ENCODE measurements around the gene CEACAM1.
"Not testable (repeated sequence)": the region's sequence is repeated elsewhere in the genome, so short reads cannot be mapped to it uniquely, and the experiment has no call there.

CEACAM1 gene

DNA sequence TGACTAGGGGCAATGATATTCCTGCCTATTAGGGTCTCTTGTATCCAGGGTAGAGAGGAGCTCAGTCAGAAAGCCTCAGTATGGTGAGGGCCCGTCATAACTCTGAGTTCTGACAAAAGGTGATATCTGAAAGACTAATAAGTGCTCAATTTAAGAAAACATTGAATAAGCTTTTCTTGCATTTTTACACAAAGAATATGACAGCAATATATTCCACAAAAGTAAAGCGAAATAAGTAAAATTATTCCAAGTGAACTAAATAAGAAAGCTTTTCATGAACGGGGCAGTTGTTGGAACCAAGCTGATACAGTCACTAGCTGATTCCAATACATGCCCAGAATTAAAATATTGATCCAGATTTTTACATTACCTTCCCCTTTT is 40.5 kb downstream of the CEACAM1 start:
- no peak for DNase-seq (ENCODE audit: low spot score)
- TF ChIP-seq, protein P1, sequence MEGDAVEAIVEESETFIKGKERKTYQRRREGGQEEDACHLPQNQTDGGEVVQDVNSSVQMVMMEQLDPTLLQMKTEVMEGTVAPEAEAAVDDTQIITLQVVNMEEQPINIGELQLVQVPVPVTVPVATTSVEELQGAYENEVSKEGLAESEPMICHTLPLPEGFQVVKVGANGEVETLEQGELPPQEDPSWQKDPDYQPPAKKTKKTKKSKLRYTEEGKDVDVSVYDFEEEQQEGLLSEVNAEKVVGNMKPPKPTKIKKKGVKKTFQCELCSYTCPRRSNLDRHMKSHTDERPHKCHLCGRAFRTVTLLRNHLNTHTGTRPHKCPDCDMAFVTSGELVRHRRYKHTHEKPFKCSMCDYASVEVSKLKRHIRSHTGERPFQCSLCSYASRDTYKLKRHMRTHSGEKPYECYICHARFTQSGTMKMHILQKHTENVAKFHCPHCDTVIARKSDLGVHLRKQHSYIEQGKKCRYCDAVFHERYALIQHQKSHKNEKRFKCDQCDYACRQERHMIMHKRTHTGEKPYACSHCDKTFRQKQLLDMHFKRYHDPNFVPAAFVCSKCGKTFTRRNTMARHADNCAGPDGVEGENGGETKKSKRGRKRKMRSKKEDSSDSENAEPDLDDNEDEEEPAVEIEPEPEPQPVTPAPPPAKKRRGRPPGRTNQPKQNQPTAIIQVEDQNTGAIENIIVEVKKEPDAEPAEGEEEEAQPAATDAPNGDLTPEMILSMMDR (IDR thresholded peaks at IDR 0.05; ENCODE audit: extremely low read depth, insufficient read depth, missing control alignments): no peak
- in situ Hi-C loops (cut with MboI; ENCODE audit: low pct_unique_long_range_greater_than_20kb, low sequenced_read_pairs, unreplicated experiment): no loop called here

DNA sequence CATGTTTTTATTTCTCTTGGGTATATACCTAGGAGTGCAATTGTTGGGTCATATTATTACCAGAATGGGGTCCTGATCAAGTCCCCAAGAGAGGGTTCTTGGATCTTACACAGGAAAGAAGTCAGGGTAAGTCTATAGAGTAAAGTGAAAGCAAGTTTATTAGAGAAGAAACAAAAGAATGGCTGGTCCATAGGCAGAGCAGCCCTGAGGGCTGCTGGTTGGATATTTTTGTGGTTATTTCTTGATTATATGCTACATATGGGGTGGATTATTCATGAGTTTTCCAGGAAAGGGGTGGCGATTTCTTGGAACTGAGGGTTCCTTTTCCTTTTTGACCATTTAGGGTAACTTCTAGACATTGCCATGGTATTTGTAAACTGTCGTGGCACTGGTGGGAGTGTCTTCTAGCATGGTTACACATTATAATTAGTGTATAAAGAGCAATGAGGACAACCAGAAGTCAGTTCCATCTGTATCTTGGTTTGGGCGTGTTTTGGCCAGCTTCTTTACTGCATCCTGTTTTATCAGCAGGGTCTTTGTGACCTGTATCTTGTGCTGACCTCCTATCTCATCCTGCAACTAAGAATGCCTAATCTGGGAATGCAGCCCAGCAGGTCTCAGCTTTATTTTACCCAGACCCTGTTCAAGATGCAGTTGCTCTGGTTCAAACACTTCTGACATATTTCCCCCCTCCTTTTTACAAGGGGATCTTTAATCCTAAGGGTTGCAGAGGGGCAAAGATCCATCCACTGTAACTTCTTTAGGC is 41.1 kb downstream of the CEACAM1 start:
- DNase-seq (ENCODE audit: low spot score): no peak
- in situ Hi-C loops (cut with MboI; ENCODE audit: low pct_unique_long_range_greater_than_20kb, low sequenced_read_pairs, unreplicated experiment): no loop called here
- TF ChIP-seq, protein P1 (IDR thresholded peaks at IDR 0.05; ENCODE audit: extremely low read depth, insufficient read depth, missing control alignments): no peak

DNA sequence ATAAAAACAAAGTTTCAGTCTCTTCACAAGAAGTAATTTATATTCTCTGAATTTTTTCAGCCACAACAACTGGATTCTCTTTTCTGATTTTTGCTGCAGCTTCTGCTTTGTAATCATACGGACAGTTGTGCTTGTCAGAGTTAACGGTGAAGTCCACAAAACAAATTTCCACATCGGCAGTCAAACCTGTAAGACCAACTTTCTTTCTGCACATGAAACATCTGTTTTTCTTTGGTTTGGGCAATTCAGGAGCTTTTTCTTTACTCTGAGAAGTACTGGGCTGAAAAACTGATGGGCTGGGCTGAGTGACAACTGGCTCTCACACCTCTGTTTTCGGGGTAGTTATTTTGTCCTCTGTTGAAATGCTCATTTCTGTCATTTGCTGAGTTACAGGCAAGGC is 43.2 kb downstream of the CEACAM1 start:
- in situ Hi-C loops (cut with MboI; ENCODE audit: low pct_unique_long_range_greater_than_20kb, low sequenced_read_pairs, unreplicated experiment); DNase-seq (ENCODE audit: low spot score): not testable (repeated sequence)

DNA sequence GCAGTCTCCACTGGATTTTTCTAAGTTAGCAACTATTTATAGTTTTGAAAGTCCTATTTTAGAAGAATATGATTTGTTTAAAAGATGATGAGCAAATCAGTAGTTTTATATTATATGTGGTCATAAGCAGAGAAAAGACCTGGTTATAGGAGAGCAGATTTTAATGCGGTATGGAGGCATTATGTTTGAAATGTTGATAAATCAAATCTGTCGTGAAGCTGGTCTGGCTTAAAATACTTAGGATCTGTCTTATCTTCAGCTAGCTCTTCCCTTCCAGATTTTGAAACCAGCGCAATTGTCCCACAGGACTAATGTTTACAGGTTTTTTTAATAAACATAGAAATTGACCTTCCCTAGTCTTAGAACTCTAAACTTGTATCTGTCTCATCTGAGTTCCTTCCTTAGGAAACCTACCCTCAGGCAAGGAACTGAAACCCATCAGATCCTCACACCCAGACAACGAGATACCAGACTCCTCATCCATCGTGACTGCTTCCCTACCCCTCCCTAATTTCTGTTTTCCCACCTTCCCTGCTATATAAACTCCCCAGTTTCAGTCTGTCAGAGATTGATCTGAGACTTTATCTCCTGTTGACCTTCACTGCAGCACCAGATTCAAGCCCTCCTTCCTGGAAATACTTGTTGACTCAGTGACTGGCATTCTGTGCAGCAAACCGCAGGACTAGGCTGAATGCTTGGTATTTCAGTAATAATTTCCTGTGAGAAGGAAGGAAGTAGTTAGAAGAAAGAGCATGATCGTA is 47.8 kb downstream of the CEACAM1 start:
- DNase-seq (ENCODE audit: low spot score): no peak
- TF ChIP-seq, protein P1 (IDR thresholded peaks at IDR 0.05; ENCODE audit: extremely low read depth, insufficient read depth, missing control alignments): no peak
- in situ Hi-C loops (cut with MboI; ENCODE audit: low pct_unique_long_range_greater_than_20kb, low sequenced_read_pairs, unreplicated experiment): no loop called here

DNA sequence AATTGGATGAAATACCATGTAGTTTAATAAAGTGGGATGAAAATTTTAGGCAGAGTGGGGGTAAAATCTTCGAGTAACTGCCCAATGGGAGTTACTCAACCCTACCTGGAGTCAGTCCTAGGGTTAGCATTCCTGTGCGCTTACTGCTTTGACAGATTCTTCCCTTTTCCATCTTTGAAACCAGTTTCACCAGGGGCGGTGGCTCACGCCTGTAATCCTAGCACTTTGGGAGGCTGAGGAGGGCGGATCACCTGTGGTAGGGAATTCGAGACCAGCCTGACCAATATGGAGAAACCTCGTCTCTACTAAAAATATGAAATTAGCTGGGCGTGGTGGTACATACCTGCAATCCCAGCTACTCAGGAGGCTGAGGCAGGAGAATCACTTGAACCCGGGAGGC is 48.5 kb downstream of the CEACAM1 start:
- TF ChIP-seq, protein P1 (IDR thresholded peaks at IDR 0.05; ENCODE audit: extremely low read depth, insufficient read depth, missing control alignments): no peak
- no peak for DNase-seq (ENCODE audit: low spot score)
- in situ Hi-C loops (cut with MboI; ENCODE audit: low pct_unique_long_range_greater_than_20kb, low sequenced_read_pairs, unreplicated experiment): no loop called here

DNA sequence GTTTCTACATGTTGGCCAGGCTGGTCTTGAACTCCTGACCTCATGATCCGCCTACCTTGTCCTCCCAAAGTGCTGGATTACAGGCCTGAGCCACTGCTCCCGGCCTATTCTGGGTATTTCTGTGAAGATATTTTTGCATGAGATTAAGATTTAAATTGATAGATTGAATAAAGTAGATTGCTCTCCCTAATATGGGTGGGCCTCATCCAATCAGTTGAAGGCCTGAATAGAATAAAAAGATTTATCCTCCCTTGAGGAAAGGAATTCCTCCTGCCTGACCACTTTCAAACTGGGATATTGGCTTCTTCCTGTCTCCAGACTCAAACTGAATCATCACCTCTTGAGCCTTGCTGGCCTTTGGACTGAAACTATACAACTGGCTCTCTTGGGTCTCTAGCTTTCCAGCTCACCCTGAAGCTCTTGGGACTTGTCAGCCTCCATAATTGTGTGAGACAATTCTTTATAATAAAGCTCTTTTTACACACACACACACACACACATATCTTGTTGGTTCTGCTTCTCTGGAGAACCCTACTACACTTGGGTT is 49.4 kb downstream of the CEACAM1 start:
- DNase-seq (ENCODE audit: low spot score): no peak
- TF ChIP-seq, protein P1 (IDR thresholded peaks at IDR 0.05; ENCODE audit: extremely low read depth, insufficient read depth, missing control alignments): no peak
- in situ Hi-C loops (cut with MboI; ENCODE audit: low pct_unique_long_range_greater_than_20kb, low sequenced_read_pairs, unreplicated experiment): no loop called here

DNA sequence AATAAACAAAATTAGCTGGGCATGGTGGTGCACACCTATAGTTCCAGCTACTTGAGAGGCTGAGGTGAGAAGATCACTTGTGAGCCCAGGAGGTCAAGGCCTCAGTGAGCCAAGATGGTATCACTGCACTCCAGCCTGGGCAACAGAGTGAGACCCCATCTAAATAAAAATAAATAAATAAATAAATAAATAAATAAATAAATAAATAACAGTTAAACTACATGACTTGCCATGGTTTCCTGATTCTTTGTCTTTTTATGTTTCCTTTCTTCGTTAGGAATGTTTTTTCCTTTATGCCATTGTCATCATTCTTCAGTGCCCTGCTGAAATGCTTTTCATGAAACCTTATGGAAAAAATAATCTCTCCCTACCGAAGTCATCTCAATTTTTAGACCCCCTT is 50.3 kb downstream of the CEACAM1 start:
- in situ Hi-C loops (cut with MboI; ENCODE audit: low pct_unique_long_range_greater_than_20kb, low sequenced_read_pairs, unreplicated experiment): no loop called here
- no peak for DNase-seq (ENCODE audit: low spot score)
- TF ChIP-seq, protein P1 (IDR thresholded peaks at IDR 0.05; ENCODE audit: extremely low read depth, insufficient read depth, missing control alignments): no peak
